ENCODE data around the gene SOX1. TPM values are rescaled to one million over a fixed set of nuclear protein-coding genes. Genes with fewer than 3 reads are reported as not detected.

The SOX1 gene
- total RNA-seq, 1 donor from 2014 or later = not detected

DNA sequence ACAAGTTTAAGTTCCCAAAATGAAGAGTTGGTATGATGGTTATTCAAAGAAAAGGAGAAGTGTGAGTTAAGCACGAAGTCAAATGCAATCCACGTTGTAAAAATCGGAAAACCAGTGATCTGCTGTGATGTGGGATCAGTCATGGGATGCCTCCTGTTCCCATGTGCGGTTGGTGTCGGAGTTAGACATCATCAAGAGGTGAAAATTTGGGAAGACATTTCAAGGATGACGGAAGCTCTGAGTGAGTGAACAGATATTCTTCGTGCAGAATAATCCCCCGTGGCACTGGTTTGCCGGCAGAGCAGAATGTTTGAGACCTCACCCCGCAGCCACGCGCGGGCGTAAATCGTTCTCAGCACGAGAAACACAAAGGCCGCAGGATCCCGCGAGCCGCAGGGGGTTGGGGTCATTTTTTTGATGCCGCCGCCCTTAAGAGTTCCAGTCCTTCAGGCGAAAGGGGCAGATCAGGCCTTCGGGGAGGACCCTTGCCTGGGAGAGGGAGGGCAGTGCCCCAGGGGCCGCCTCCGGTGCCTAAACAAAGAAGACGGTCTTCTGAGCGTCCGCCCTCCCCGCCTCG lies 13.7 kb upstream of the SOX1 start:
- H3K36me3 ChIP-seq (ENCODE audit: control insufficient read depth in 3 of 3, insufficient read depth in 3 of 3, low read length in 3 of 3) = no peaks in the 10 kb centered on the region
- no peak overlapping the region for H3K4me3 ChIP-seq (ENCODE audit: low read length in 3 of 3)
- H3K27ac ChIP-seq (ENCODE audit: low read depth, low read length) = no peak overlapping the region
- H3K9ac ChIP-seq (ENCODE audit: low read depth in 1 of 3, low read length in 3 of 3) = no peak overlapping the region
- H3K27me3 ChIP-seq (ENCODE audit: control insufficient read depth in 3 of 3, insufficient read depth in 3 of 3, low read length in 3 of 3) = peaks cover 79 to 81% (median 79%) of the 10 kb centered on the region in 3 donors
- no peaks in the 10 kb centered on the region for H3K9me3 ChIP-seq (ENCODE audit: control insufficient read depth in 3 of 3, low read length in 3 of 3)
- H3K4me1 ChIP-seq (ENCODE audit: control insufficient read depth in 3 of 3, insufficient read depth in 3 of 3, low read length in 3 of 3) = peaks cover 0 to 25% (median 18%) of the 10 kb centered on the region in 3 donors

DNA sequence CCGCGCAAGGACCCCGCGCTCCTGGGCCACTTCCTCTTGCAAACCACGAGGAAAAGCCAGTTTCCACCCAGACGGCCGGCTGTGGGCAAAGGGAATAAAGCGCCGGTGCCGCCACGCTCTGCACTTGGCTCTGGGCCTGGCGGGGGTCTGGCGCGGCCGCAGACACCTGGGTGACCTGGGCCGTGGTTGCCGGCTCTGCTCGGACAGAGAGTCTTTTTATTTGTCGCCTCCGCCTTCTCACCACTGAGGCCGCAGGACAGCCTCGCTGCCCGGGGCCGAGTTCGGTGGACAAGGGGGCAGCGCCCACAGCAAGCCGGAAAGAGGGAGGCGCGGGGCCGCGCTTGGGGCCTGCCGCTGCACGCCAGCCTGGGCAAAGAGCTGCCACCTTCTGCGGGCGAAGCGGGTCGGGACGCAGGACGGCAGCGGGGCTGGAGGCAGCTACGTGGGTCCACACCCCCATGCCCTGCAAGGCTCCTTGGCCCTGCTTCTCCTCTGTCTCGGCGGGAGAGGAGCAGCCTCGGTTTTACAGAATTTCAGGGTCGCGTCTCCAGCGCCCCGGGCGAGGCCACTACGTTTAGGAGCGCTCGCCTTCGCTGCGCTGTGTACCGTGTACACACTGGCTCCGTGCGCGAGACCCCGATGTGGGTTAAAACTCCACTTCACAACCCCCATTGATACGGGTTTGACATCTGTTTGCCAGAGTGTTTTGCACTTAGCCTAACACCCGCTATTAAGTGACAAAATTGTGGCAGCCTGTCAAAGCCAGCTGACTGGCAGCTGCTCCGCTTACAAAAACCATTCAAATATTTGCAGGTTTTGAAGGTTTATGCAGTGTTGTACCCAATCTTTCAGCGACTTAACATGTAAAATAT lies 13.0 kb upstream of the SOX1 start:
- Histone ChIP-seq H3K4me3 (ENCODE audit: low read length in 3 of 3) (peak overlapping the region in 1 of 3 donors; percentile 20), H3K9me3 (ENCODE audit: control insufficient read depth in 3 of 3, low read length in 3 of 3) (no peaks in the 10 kb centered on the region), H3K4me1 (ENCODE audit: control insufficient read depth in 3 of 3, insufficient read depth in 3 of 3, low read length in 3 of 3) (peaks cover 0 to 25% (median 18%) of the 10 kb centered on the region in 3 donors), H3K27me3 (ENCODE audit: control insufficient read depth in 3 of 3, insufficient read depth in 3 of 3, low read length in 3 of 3) (peaks cover 82 to 84% (median 84%) of the 10 kb centered on the region in 3 donors), H3K27ac (ENCODE audit: low read depth, low read length) (no peak overlapping the region), H3K36me3 (ENCODE audit: control insufficient read depth in 3 of 3, insufficient read depth in 3 of 3, low read length in 3 of 3) (no peaks in the 10 kb centered on the region), H3K9ac (ENCODE audit: low read depth in 1 of 3, low read length in 3 of 3) (no peak overlapping the region)

GRCh38 chr13:112054616-112055015 lies 12.3 kb upstream of the SOX1 start:
- H3K27me3 ChIP-seq (ENCODE audit: control insufficient read depth in 3 of 3, insufficient read depth in 3 of 3, low read length in 3 of 3) = peaks cover 84 to 87% (median 86%) of the 10 kb centered on the region in 3 donors

GRCh38 chr13:112055036-112055914 lies 11.7 kb upstream of the SOX1 start:
- Histone ChIP-seq H3K9me3 (ENCODE audit: control insufficient read depth in 3 of 3, low read length in 3 of 3) (no peaks in the 10 kb centered on the region), H3K9ac (ENCODE audit: low read depth in 1 of 3, low read length in 3 of 3) (no peak overlapping the region), H3K36me3 (ENCODE audit: control insufficient read depth in 3 of 3, insufficient read depth in 3 of 3, low read length in 3 of 3) (no peaks in the 10 kb centered on the region), H3K4me3 (ENCODE audit: low read length in 3 of 3) (no peak overlapping the region), H3K27ac (ENCODE audit: low read depth, low read length) (no peak overlapping the region), H3K4me1 (ENCODE audit: control insufficient read depth in 3 of 3, insufficient read depth in 3 of 3, low read length in 3 of 3) (peaks cover 0 to 25% (median 18%) of the 10 kb centered on the region in 3 donors), H3K27me3 (ENCODE audit: control insufficient read depth in 3 of 3, insufficient read depth in 3 of 3, low read length in 3 of 3) (peaks cover 88 to 92% (median 89%) of the 10 kb centered on the region in 3 donors)

More at GRCh38 chr13:112054616-112055015, 12.3 kb upstream of the SOX1 start:
- H3K36me3 ChIP-seq (ENCODE audit: control insufficient read depth in 3 of 3, insufficient read depth in 3 of 3, low read length in 3 of 3) = no peaks in the 10 kb centered on the region
- H3K9ac ChIP-seq (ENCODE audit: low read depth in 1 of 3, low read length in 3 of 3) = no peak overlapping the region
- peaks cover 0 to 25% (median 18%) of the 10 kb centered on the region in 3 donors for H3K4me1 ChIP-seq (ENCODE audit: control insufficient read depth in 3 of 3, insufficient read depth in 3 of 3, low read length in 3 of 3)
- no peak overlapping the region for H3K4me3 ChIP-seq (ENCODE audit: low read length in 3 of 3)
- no peak overlapping the region for H3K27ac ChIP-seq (ENCODE audit: low read depth, low read length)
- no peaks in the 10 kb centered on the region for H3K9me3 ChIP-seq (ENCODE audit: control insufficient read depth in 3 of 3, low read length in 3 of 3)

DNA sequence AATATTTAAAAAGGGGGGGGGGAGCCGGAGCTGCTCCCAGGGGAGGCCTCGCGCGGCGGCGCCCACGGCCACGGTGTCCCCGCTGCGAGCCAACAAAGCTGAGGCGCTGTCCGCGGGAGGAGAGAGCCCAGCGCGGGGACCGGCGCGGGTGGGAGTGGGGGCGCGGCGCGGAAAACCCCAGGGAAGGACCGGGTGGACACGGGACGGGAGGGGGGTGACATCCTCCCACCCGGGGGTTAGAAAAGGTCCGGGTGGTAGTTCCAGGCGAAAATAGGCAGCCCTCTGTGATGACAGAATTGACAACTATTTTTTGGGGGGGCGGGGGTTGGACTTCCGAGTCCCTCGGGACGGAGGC lies 11.1 kb upstream of the SOX1 start:
- Histone ChIP-seq H3K27me3 (ENCODE audit: control insufficient read depth in 3 of 3, insufficient read depth in 3 of 3, low read length in 3 of 3) (peaks cover 88 to 92% (median 89%) of the 10 kb centered on the region in 3 donors), H3K4me1 (ENCODE audit: control insufficient read depth in 3 of 3, insufficient read depth in 3 of 3, low read length in 3 of 3) (peaks cover 0 to 25% (median 18%) of the 10 kb centered on the region in 3 donors), H3K4me3 (ENCODE audit: low read length in 3 of 3) (no peak overlapping the region)

DNA sequence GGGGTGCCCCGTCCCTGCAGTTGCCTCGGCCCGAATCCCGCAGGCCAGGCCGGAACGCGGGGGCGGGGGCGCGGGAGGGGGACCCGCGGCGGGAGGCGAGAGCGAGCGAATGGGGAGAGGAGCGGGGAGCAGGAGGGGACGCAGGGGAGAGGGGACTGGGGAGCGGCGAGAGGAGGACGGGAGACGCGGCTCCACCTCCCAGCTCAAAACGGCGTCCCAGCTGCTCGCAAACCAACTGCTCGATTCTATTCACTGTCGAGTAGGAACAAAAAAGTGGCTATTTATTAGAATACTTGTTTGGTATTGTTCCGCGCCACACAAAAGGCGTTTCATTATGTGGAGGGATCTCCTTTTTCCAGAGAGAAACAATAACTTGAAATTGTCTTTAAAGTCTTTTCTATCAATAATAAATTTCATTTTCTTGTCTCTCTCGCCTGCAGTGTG lies 10.6 kb upstream of the SOX1 start:
- H3K4me1 ChIP-seq (ENCODE audit: control insufficient read depth in 3 of 3, insufficient read depth in 3 of 3, low read length in 3 of 3) = peaks cover 0 to 25% (median 18%) of the 10 kb centered on the region in 3 donors
- no peaks in the 10 kb centered on the region for H3K9me3 ChIP-seq (ENCODE audit: control insufficient read depth in 3 of 3, low read length in 3 of 3)
- no peak overlapping the region for H3K9ac ChIP-seq (ENCODE audit: low read depth in 1 of 3, low read length in 3 of 3)
- peaks cover 89 to 92% (median 90%) of the 10 kb centered on the region in 3 donors for H3K27me3 ChIP-seq (ENCODE audit: control insufficient read depth in 3 of 3, insufficient read depth in 3 of 3, low read length in 3 of 3)
- no peaks in the 10 kb centered on the region for H3K36me3 ChIP-seq (ENCODE audit: control insufficient read depth in 3 of 3, insufficient read depth in 3 of 3, low read length in 3 of 3)
- no peak overlapping the region for H3K27ac ChIP-seq (ENCODE audit: low read depth, low read length)
- no peak overlapping the region for H3K4me3 ChIP-seq (ENCODE audit: low read length in 3 of 3)

More for the DNA sequence above, 11.1 kb upstream of the SOX1 start:
- no peak overlapping the region for H3K27ac ChIP-seq (ENCODE audit: low read depth, low read length)
- no peaks in the 10 kb centered on the region for H3K9me3 ChIP-seq (ENCODE audit: control insufficient read depth in 3 of 3, low read length in 3 of 3)
- H3K36me3 ChIP-seq (ENCODE audit: control insufficient read depth in 3 of 3, insufficient read depth in 3 of 3, low read length in 3 of 3) = no peaks in the 10 kb centered on the region
- no peak overlapping the region for H3K9ac ChIP-seq (ENCODE audit: low read depth in 1 of 3, low read length in 3 of 3)

GRCh38 chr13:112056739-112057438 lies 10.1 kb upstream of the SOX1 start:
- peaks cover 0 to 25% (median 18%) of the 10 kb centered on the region in 3 donors for H3K4me1 ChIP-seq (ENCODE audit: control insufficient read depth in 3 of 3, insufficient read depth in 3 of 3, low read length in 3 of 3)
- no peak overlapping the region for H3K27ac ChIP-seq (ENCODE audit: low read depth, low read length)
- H3K36me3 ChIP-seq (ENCODE audit: control insufficient read depth in 3 of 3, insufficient read depth in 3 of 3, low read length in 3 of 3) = no peaks in the 10 kb centered on the region
- H3K4me3 ChIP-seq (ENCODE audit: low read length in 3 of 3) = no peak overlapping the region
- H3K9me3 ChIP-seq (ENCODE audit: control insufficient read depth in 3 of 3, low read length in 3 of 3) = no peaks in the 10 kb centered on the region
- peaks cover 93 to 95% (median 95%) of the 10 kb centered on the region in 3 donors for H3K27me3 ChIP-seq (ENCODE audit: control insufficient read depth in 3 of 3, insufficient read depth in 3 of 3, low read length in 3 of 3)
- no peak overlapping the region for H3K9ac ChIP-seq (ENCODE audit: low read depth in 1 of 3, low read length in 3 of 3)

GRCh38 chr13:112057439-112057735 lies 9.6 kb upstream of the SOX1 start:
- H3K36me3 ChIP-seq (ENCODE audit: control insufficient read depth in 3 of 3, insufficient read depth in 3 of 3, low read length in 3 of 3) = no peaks in the 10 kb centered on the region
- no peak overlapping the region for H3K9ac ChIP-seq (ENCODE audit: low read depth in 1 of 3, low read length in 3 of 3)
- H3K9me3 ChIP-seq (ENCODE audit: control insufficient read depth in 3 of 3, low read length in 3 of 3) = no peaks in the 10 kb centered on the region
- no peak overlapping the region for H3K27ac ChIP-seq (ENCODE audit: low read depth, low read length)
- peaks cover 0 to 25% (median 18%) of the 10 kb centered on the region in 3 donors for H3K4me1 ChIP-seq (ENCODE audit: control insufficient read depth in 3 of 3, insufficient read depth in 3 of 3, low read length in 3 of 3)
- peak overlapping the region in 1 of 3 donors; percentile 14 for H3K4me3 ChIP-seq (ENCODE audit: low read length in 3 of 3)
- H3K27me3 ChIP-seq (ENCODE audit: control insufficient read depth in 3 of 3, insufficient read depth in 3 of 3, low read length in 3 of 3) = peaks cover 93 to 95% (median 95%) of the 10 kb centered on the region in 3 donors

DNA sequence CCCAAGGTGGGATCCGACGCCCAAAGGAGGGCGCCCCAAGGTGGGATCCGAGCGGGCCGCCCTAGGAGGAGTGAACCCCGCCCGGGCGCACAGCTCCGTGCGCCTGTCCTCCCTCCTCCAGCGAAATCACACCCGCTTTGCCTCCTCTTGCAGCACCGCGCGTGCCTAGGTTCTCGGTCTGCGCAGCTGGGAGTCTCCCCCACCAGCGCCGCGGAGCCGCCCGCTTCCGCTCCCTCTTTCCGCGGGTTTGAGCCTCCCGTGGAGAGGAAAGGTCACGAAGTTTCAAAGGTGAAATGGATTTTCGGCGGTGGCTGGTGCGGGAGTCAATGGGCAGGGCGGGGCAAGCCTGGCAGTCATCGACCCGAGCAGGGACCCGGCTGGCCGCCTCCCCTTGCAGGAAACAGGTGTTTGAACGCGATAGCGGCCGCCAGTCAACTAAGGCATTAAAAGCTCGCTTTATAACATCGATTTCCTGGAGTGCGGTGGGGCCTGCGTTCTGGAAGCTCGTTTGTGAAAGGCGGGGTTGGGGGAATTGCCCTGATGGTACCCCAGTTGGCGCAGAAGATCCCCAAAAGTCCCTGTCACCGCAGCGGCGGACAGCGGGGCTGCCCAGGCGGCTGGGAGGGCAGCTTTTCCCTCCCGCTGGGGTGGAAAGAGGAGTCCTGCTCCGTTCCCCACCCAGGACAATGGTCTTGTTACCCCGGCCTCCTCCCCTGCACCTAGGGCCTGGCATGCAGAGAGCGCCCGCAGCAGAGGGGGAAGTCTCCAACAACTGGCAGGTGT lies 9.0 kb upstream of the SOX1 start:
- no peaks in the 10 kb centered on the region for H3K9me3 ChIP-seq (ENCODE audit: control insufficient read depth in 3 of 3, low read length in 3 of 3)
- H3K9ac ChIP-seq (ENCODE audit: low read depth in 1 of 3, low read length in 3 of 3) = no peak overlapping the region
- peaks cover 93 to 97% (median 96%) of the 10 kb centered on the region in 3 donors for H3K27me3 ChIP-seq (ENCODE audit: control insufficient read depth in 3 of 3, insufficient read depth in 3 of 3, low read length in 3 of 3)
- no peaks in the 10 kb centered on the region for H3K36me3 ChIP-seq (ENCODE audit: control insufficient read depth in 3 of 3, insufficient read depth in 3 of 3, low read length in 3 of 3)
- peak overlapping the region in 1 of 3 donors; percentile 14 for H3K4me3 ChIP-seq (ENCODE audit: low read length in 3 of 3)
- peaks cover 0 to 25% (median 18%) of the 10 kb centered on the region in 3 donors for H3K4me1 ChIP-seq (ENCODE audit: control insufficient read depth in 3 of 3, insufficient read depth in 3 of 3, low read length in 3 of 3)
- no peak overlapping the region for H3K27ac ChIP-seq (ENCODE audit: low read depth, low read length)
